Astrocyte of the cerebellum (primary cell): ENCODE measurements around the gene CARMIL1.

Experiments
- DNase-seq: peaks from one replicate; pipeline ENCODE4 v3.0.0-alpha.2; 2011; ENCODE audit warnings: low read depth
- H3K4me3 ChIP-seq: 2 replicates; pipeline ENCODE4 v1.5.1; 2011; ENCODE audit warnings: mild to moderate bottlenecking, low read depth, low read length, moderate library complexity
- in situ Hi-C: cut with HindIII; loops from 2 replicates; pipeline ENCODE4 v1.10.0; 2017; ENCODE audit warnings: low sequenced_read_pairs
- TF ChIP-seq, protein P1 (sequence below): IDR thresholded peaks from 2 replicates; pipeline ENCODE4 v1.5.1; 2012; ENCODE audit warnings: low read length, low read depth, moderate library complexity, mild to moderate bottlenecking; ENCODE audit errors: missing control alignments

CARMIL1 gene

GRCh38 chr6:25541228-25541627 lies 262.1 kb downstream of the CARMIL1 start:
- DNase-seq: no peak
- no peak overlapping the region for H3K4me3 ChIP-seq
- TF ChIP-seq, protein P1, sequence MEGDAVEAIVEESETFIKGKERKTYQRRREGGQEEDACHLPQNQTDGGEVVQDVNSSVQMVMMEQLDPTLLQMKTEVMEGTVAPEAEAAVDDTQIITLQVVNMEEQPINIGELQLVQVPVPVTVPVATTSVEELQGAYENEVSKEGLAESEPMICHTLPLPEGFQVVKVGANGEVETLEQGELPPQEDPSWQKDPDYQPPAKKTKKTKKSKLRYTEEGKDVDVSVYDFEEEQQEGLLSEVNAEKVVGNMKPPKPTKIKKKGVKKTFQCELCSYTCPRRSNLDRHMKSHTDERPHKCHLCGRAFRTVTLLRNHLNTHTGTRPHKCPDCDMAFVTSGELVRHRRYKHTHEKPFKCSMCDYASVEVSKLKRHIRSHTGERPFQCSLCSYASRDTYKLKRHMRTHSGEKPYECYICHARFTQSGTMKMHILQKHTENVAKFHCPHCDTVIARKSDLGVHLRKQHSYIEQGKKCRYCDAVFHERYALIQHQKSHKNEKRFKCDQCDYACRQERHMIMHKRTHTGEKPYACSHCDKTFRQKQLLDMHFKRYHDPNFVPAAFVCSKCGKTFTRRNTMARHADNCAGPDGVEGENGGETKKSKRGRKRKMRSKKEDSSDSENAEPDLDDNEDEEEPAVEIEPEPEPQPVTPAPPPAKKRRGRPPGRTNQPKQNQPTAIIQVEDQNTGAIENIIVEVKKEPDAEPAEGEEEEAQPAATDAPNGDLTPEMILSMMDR: no peak
- in situ Hi-C loops: no loop called here

DNA sequence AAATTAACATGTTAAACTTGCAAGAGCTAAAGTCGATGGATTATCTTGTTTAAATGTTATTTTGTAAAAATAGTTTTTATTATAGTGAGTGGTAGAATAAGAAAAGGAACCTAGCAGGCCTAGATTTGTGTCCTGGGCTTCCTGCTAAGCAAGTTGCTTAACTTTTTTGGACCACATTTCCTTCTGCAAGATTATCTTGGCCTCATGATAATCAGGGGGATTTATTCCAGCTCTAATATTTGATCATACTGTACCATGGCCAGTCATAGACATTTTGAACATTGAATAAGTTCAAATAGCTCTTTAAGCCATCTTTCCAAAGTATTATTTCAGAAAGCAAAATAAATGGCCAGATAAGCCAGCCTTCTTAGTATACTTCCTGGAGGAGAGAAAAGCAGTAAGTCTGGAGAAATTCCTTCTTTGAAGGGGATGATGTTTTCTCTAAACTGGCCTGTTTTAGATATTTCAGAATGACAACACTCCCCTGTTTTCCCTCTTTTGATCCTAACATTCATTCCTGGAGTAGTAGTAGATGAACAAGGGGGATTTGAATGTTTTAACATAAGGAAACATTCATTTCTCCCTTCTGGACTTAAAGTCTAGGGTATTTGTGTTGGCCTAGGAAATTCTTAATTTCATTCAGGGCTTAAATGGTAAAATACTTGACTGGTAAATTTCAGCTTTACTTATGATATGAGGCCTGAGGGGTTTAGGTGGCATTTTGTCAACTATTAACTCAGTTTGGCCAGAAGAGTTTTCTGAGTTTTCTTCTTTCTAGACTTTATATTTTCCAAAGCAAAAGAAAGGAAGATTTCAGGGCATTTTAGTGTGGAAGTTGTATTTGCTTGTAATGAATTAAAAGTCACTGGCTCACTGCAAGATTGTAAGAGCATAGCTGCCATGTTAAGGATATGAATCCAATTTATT lies 264.1 kb downstream of the CARMIL1 start:
- TF ChIP-seq, protein P1: no peak
- H3K4me3 ChIP-seq: no peak overlapping the region
- in situ Hi-C loops: no loop called here
- DNase-seq: no peak

DNA sequence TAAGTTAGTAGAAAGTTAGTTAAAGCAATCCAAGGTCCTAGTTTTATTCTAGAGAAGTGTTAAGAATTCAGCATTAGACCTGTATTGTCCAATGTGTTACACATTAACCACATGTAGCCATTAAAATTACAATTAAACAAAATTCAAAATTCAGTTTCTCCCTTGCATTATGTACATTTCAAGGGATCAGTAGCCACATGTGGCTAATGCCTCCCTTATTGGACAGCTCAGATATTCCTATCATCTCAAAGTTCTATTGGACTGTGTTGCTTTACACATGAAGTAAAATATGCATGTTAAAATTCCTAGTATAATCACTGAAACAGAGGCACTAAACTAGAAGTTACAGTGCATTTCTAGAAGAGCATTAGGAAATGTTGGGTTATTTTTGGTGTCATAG lies 265.7 kb downstream of the CARMIL1 start:
- H3K4me3 ChIP-seq: no peak overlapping the region
- no peak for DNase-seq
- in situ Hi-C loops: no loop called here
- TF ChIP-seq, protein P1: no peak

DNA sequence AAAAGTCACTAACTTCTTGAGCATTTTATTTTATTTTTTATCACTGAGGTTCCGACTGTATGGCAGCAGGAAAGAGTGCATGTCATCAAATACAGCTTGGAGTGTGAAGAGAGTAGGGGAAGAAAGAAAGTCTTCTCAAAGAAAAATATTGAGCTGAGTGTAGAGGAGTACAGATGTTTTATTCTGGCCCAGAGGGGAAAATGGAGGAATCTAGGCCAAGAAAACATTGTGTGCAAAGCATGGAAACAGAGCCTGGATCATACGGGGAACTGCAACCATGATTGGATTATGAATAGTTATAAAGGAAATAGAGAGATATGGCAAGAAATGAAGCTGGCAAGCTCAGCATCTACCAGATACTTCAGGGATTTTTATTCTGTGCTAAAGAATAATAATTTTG lies 268.6 kb downstream of the CARMIL1 start:
- H3K4me3 ChIP-seq: no peak overlapping the region
- in situ Hi-C loops: no loop called here

GRCh38 chr6:25548451-25548850 lies 269.3 kb downstream of the CARMIL1 start:
- TF ChIP-seq, protein P1: no peak
- H3K4me3 ChIP-seq: no peak overlapping the region
- DNase-seq: no peak
- in situ Hi-C loops: no loop called here

More for the DNA sequence above, 268.6 kb downstream of the CARMIL1 start:
- TF ChIP-seq, protein P1: no peak
- no peak for DNase-seq

- TF ChIP-seq, protein P1: no peak
- in situ Hi-C loops: no loop called here
Measured at GRCh38 chr6:25550631-25551030, 271.5 kb downstream of the CARMIL1 start.

More at GRCh38 chr6:25550631-25551030, 271.5 kb downstream of the CARMIL1 start:
- DNase-seq: no peak
- no peak overlapping the region for H3K4me3 ChIP-seq
